ENCODE results near the gene ING3. TPM values are rescaled to one million over a fixed set of nuclear protein-coding genes. Genes with fewer than 3 reads are reported as not detected.

ING3 gene
- 22.7 and 23.1 TPM in 2 replicates for total RNA-seq (2021)
- long read RNA-seq, transcript ING3-202 (5 exons, 1,222 nt) = minor isoform, 24 of 120 reads
- long read RNA-seq, transcript ING3-201 (12 exons, 3,777 nt) = major isoform, 82 of 120 reads
- long read RNA-seq, partial matches to known transcripts = 1 of 120 reads
- long read RNA-seq, other reads (novel, unspliced or antisense) = 5 of 120 reads

- Mint-ChIP-seq H3K9me3 (no peaks in the 10 kb centered on the region), H3K27me3 (ENCODE audit: low read depth) (no peaks in the 10 kb centered on the region), H3K4me1 (peaks cover 12% of the 10 kb centered on the region in 2 experiments), H3K4me3 (peak within 1 kb of the TSS; percentile 81 to 87), H3K27ac (peak within 1 kb of the TSS; percentile 99), H3K36me3 (ENCODE audit: insufficient read depth in 1 of 3, low read depth in 3 of 3) (peaks cover 4 to 27% (median 22%) of the 10 kb centered on the region in 3 experiments; a peak in 6 of 7 replicates)
- no peak for TF ChIP-seq CTCF (conservative IDR thresholded peaks at IDR 0.05)
- H3K9ac ChIP-seq (ENCODE audit: extremely low read depth, insufficient read length, low read length) = peak within 1 kb of the TSS; percentile 96
- H3K18ac ChIP-seq (ENCODE audit: insufficient read length, low read depth, low read length) = peak within 1 kb of the TSS; percentile 100
- H3K9me3 ChIP-seq (ENCODE audit: control insufficient read depth, low read depth, low read length) = no peaks in the 10 kb centered on the region
- WGBS (ENCODE audit: extremely low coverage, insufficient read length, low lambda C conversion rate) = no CpG with 5 or more reads among the region's 71 CpGs
- H4K20me1 ChIP-seq (ENCODE audit: control insufficient read depth, insufficient read depth, insufficient read length) = no peaks in the 10 kb centered on the region
- H3K4me2 ChIP-seq (ENCODE audit: insufficient read depth, insufficient read length, low read length) = peak within 1 kb of the TSS; percentile 83
- no peak within 1 kb of the TSS for H4K8ac ChIP-seq (replicated peaks; ENCODE audit: insufficient read length, low read depth, low read length)
- H3K4me1 ChIP-seq (ENCODE audit: insufficient read depth, low read length) = no peaks in the 10 kb centered on the region; the same call in 1 of the 2 replicates
- no peak within 1 kb of the TSS for H4K91ac ChIP-seq (ENCODE audit: insufficient read length, low read depth, low read length)
- peak within 1 kb of the TSS; percentile 91 for H2BK120ac ChIP-seq (ENCODE audit: low read depth, low read length, poor library complexity, severe bottlenecking)
- no peak within 1 kb of the TSS for H3K23ac ChIP-seq (ENCODE audit: insufficient read length, low read depth, low read length)
- H4K5ac ChIP-seq (ENCODE audit: insufficient read length, low read depth, low read length) = no peak within 1 kb of the TSS
- peaks cover 4% of the 10 kb centered on the region for H3K23me2 ChIP-seq (ENCODE audit: insufficient read length, low read depth, low read length, poor library complexity, severe bottlenecking)
- no peaks in the 10 kb centered on the region for H3K27me3 ChIP-seq (ENCODE audit: insufficient read depth, low read length)
- DNase-seq = peak; percentile 98
- H2BK5ac ChIP-seq (ENCODE audit: insufficient read length, low read length) = peak within 1 kb of the TSS; percentile 85
- peak within 1 kb of the TSS; percentile 58 for H3K27ac ChIP-seq (ENCODE audit: insufficient read length, low read depth, low read length)
- peak within 1 kb of the TSS; percentile 100 for H3K14ac ChIP-seq (ENCODE audit: insufficient read depth, low read length)
- H2AFZ ChIP-seq (ENCODE audit: low read length) = peak within 1 kb of the TSS; percentile 94
- H3K4ac ChIP-seq (ENCODE audit: low read depth, low read length) = no peak within 1 kb of the TSS; the same call in 1 of the 2 replicates
- H2BK15ac ChIP-seq (ENCODE audit: low read depth, low read length) = no peak within 1 kb of the TSS
- H2AK5ac ChIP-seq (ENCODE audit: insufficient read length, low read length) = no peak within 1 kb of the TSS
- H3K56ac ChIP-seq (ENCODE audit: insufficient read length, low read depth, low read length) = peak within 1 kb of the TSS; percentile 54
- peak within 1 kb of the TSS; percentile 43 for H2BK12ac ChIP-seq (ENCODE audit: insufficient read length, low read depth, low read length)
- H3K79me1 ChIP-seq (ENCODE audit: insufficient read depth, low read depth, low read length, poor library complexity, severe bottlenecking) = peaks cover 3% of the 10 kb centered on the region
- no peak within 1 kb of the TSS for H2BK20ac ChIP-seq (ENCODE audit: low read depth, low read length, poor library complexity, severe bottlenecking)
- H3K79me2 ChIP-seq (ENCODE audit: insufficient read depth, low read length) = 0 out of 2 replicates have a peak, but pooled peaks cover 2% of the 10 kb centered on the region
- H3T11ph ChIP-seq (ENCODE audit: low read length) = no peak within 1 kb of the TSS
These were observed at the start of gene ING3 for GRCh38 chr7:120950539-120951308. TSS of gene ING3 (plus strand) at chr7:120950777. CDS start at chr7:120950897, 120 bp downstream.
